Activated CD4-positive, alpha-beta T cell treated with anti-CD3 and anti-CD28 coated beads, Interleukin-2, amount 50 U/mL, for 16 hours (primary cell): ENCODE results near the gene ADAMTS9.

ENCODE experiments used
- DNase-seq: peaks from one replicate; pipeline ENCODE4 v3.0.0-alpha.2; 2020

The ADAMTS9 gene, protein sequence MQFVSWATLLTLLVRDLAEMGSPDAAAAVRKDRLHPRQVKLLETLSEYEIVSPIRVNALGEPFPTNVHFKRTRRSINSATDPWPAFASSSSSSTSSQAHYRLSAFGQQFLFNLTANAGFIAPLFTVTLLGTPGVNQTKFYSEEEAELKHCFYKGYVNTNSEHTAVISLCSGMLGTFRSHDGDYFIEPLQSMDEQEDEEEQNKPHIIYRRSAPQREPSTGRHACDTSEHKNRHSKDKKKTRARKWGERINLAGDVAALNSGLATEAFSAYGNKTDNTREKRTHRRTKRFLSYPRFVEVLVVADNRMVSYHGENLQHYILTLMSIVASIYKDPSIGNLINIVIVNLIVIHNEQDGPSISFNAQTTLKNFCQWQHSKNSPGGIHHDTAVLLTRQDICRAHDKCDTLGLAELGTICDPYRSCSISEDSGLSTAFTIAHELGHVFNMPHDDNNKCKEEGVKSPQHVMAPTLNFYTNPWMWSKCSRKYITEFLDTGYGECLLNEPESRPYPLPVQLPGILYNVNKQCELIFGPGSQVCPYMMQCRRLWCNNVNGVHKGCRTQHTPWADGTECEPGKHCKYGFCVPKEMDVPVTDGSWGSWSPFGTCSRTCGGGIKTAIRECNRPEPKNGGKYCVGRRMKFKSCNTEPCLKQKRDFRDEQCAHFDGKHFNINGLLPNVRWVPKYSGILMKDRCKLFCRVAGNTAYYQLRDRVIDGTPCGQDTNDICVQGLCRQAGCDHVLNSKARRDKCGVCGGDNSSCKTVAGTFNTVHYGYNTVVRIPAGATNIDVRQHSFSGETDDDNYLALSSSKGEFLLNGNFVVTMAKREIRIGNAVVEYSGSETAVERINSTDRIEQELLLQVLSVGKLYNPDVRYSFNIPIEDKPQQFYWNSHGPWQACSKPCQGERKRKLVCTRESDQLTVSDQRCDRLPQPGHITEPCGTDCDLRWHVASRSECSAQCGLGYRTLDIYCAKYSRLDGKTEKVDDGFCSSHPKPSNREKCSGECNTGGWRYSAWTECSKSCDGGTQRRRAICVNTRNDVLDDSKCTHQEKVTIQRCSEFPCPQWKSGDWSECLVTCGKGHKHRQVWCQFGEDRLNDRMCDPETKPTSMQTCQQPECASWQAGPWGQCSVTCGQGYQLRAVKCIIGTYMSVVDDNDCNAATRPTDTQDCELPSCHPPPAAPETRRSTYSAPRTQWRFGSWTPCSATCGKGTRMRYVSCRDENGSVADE (N-terminal part only)

GRCh38 chr3:64687781-64688604 is at the start of gene ADAMTS9:
Gene ADAMTS9, minus strand, starts transcription at chr3:64688000. Its CDS starts 343 bp downstream, at chr3:64687657.
- DNase-seq = no peak

- DNase-seq = no peak
These were observed 44.8 kb upstream of the ADAMTS9 start for GRCh38 chr3:64732576-64732975.

GRCh38 chr3:64730681-64731080 is 42.9 kb upstream of the ADAMTS9 start:
- no peak for DNase-seq

DNA sequence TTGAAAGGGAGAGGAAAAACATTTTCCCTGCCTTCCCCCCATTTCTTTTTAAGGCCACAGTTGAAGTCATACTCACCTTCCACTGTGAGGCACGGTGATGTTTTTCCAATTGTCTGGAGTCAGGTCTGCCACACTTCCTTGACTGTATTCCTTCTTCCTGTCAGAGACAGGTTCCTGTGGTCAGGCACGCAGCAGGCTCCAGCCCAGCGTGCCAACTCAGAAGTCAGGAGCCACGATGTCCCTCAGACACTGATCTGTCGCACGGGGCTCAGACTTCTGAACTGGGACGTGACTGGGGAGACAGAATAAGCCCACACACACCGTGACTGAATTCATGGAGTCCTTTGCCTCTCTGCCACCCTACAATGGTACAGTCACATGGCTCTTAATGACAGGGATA is 41.2 kb upstream of the ADAMTS9 start:
- no peak for DNase-seq

DNA sequence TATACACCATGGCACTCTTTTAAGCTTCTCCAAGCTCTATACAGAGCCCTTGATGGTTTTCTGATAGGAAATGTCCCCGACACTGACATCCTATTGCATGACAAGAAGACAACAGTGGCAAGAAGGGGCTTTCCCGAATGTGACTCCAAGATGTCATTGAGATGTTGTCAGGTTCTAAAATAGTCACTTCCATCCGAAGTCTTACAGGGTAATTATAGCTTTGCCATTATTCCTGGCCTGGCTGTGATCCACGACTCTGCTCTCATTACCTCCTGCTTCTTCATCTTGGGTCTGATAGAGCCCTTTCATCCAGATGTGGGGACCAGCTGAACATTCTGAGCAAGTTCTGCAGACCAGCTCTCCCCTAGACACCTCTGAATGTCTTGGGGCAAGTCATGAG is 40.6 kb upstream of the ADAMTS9 start:
- DNase-seq = no peak

- DNase-seq = no peak
These were observed 38.8 kb upstream of the ADAMTS9 start for GRCh38 chr3:64726414-64727090.

DNA sequence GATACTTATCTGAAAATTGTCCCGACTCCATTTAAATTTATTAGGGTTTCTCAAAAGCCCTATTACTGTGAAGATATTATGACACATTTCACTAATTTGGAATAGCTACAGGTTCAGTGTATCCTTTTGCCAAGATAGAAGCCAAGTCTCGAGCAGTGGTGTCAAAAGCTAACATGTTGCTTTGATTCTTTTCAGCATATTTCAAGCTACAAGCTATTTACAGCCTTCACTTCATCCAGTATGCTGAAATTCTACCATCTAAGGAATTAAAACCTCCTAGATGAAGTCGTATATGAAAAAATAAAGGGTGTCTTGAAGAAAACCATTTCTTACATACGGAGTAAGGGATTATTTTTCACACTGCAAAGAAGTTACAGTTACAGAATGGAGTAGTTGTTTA is 31.2 kb upstream of the ADAMTS9 start:
- no peak for DNase-seq

- no peak for DNase-seq
These were observed 30.2 kb upstream of the ADAMTS9 start for GRCh38 chr3:64717872-64718613.

DNA sequence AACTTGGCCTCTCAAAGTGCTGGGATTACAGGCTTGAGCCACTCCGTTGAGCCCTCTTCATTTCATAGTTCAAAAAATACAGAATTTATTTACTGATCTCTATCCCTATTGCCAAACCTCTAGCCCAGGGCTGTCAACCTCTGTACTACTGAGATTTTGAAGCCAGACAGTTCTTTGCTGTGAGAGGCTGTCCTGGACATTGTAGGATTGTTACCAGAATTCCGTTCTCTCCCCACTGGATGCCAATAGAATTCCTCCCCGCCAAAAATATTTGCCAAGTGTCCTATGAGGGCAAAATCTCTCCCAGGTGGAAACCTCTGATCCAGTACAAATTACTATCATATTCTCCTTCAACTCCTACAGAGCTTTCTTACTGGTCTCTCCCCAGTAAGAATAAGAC is 29.6 kb upstream of the ADAMTS9 start:
- DNase-seq = no peak

- DNase-seq = no peak
These were observed 28.4 kb upstream of the ADAMTS9 start for GRCh38 chr3:64716110-64716710.

- no peak for DNase-seq
These were observed 27.6 kb upstream of the ADAMTS9 start for GRCh38 chr3:64715211-64715982.

DNA sequence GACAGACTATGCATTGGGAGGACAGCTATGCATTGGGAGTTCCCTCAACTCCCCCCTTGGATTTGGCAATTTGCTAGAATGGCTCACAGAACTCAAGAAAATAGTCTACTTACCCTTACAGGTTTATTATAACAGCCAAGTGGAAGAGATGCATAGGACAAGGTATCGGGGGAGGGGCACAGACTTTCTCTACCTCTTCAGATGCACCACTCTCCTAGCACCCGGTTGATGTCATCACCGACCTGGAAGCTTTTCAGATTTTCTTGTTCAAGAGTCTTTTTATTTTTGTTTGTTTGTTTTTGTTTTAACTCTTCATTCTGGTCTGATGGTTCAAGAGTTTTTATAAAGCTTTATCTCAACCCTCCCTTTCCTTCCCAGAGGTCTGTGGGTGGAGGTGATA is 20.7 kb upstream of the ADAMTS9 start:
- DNase-seq = no peak

- no peak for DNase-seq
These were observed 18.1 kb upstream of the ADAMTS9 start for GRCh38 chr3:64705946-64706345.

DNA sequence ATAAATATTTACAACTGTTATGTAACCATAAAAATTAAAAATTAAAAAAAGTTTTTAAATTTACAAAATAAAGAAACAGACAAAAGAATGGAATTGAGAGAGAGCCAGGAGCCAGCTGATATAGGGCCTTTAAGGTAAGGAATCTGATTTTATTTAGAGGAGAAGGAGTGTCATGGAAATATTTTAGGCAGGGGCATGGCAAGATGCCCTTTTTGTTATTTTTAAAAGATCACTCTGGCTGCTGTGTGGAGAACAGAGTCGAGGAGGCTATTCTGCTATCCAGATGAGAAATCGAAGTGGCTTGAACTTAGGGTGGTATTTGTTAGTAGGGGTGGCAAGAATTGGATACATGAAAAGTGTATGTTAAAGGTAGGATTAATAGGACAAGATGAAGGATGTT is 9.1 kb upstream of the ADAMTS9 start:
- DNase-seq = no peak

- DNase-seq = no peak
These were observed 6.3 kb upstream of the ADAMTS9 start for GRCh38 chr3:64694114-64694513.

DNA sequence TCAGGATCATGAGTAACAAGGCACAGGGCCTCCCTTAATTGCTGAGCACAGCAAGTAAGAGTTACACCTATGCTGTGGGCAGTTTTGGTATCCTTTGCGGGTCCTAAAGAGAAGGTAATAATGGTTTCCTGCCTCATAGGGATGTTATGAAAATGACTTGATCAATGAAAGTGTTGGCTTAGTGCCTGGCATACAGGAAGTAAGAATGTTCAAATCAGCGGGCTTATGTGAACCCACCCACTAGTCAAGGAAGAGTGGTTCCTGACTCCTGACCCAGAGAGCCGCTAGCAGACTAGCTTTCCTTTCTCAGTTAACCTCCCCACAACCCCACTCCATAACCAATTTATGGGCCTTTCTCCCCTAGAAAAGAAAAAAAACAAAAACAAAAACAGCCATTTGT is 5.2 kb upstream of the ADAMTS9 start:
- no peak for DNase-seq

GRCh38 chr3:64691051-64691450 is 3.3 kb upstream of the ADAMTS9 start:
- no peak for DNase-seq

DNA sequence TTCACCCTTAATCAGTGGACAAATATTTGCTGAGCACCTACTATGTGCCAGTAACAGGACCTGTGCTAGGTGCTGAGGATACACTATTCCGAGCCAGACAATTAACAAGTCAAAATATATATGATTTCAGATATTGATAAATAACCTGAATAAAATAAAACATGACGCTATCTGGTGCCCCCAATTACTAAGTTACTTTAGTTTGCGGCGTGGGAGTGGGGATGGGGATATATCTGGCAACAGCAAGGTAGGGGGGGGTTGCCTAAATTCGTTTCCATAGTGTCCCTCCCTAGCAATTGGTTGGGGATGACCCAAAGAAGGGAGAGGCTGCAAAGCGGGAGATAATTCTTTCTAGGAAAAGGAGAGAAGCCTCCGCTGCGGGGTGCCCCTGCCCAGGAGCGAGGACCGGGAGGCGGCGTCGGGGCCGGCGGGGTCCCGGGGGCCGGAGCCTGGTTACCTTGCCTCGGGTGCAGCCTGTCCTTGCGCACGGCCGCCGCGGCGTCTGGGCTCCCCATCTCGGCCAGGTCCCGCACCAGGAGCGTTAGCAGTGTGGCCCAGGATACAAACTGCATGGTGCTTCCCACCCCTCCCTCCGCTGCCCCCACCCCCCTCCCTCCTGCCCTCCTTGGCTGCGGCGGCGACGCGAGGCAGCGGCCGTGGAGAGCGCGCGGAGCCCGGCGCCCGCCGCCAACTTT is 567 bp downstream of the ADAMTS9 start:
- DNase-seq = no peak

- DNase-seq = no peak
These were observed 1.3 kb downstream of the ADAMTS9 start for GRCh38 chr3:64686446-64686908.
